Endothelial cell of umbilical vein (primary cell): Measurements from ENCODE around the gene REEP5. TPM values are rescaled to one million over a fixed set of nuclear protein-coding genes. Genes with fewer than 3 reads are reported as not detected.

Source experiments
- BruUV-seq: library from RNA; stranded (reverse); fragments of 400-500 nt; replicated peaks from 2 replicates; lab custom pipeline; 2021; lab: Mats Ljungman, UMichigan
- CTCF ChIA-PET: fragments of 300-600, 350-600 bp; sonication (Branson Sonifier 250); formaldehyde crosslinking; loops from one replicate; lab custom pipeline; 2021; ENCODE audit warnings: antibody characterized with exemption, inconsistent platforms; lab: Charles Lee
- POLR2A ChIA-PET: fragments of 300-600, 350-600 bp; sonication (Branson Sonifier 250); formaldehyde crosslinking; loops from one replicate; lab custom pipeline; 2021; ENCODE audit warnings: antibody characterized with exemption, inconsistent platforms; lab: Charles Lee
- DNase-seq: peaks from one replicate; pipeline ENCODE4 v3.0.0-alpha.2; 2011; ENCODE audit warnings: low read depth, low spot score
- FAIRE-seq: peaks from 2 replicates; lab custom pipeline; 2011; peaks lifted over from hg19 to GRCh38; lab: Jason Lieb, UNC
- H2AFZ ChIP-seq: 2 replicates; pipeline ENCODE4 v1.6.0; 2012; ENCODE audit warnings: low read depth, low read length, control low read depth, inconsistent platforms
- H3K27ac ChIP-seq: 2 replicates; pipeline ENCODE4 v1.5.1; 2011; ENCODE audit warnings: low read depth, mild to moderate bottlenecking, control low read depth, low read length, moderate library complexity; ENCODE audit not compliant: insufficient read depth
- H3K27me3 ChIP-seq, 2 experiments: 2 replicates each; pipeline versions ENCODE4 v1.6.0 to v1.6.1; 2011; ENCODE audit warnings: low read length in 2 of 2, mixed read lengths in 1 of 2; ENCODE audit not compliant: control insufficient read depth in 2 of 2, insufficient read depth in 2 of 2
- H3K36me3 ChIP-seq, 2 experiments: 2 replicates in 1 of 2; 3 replicates in 1 of 2; pipeline ENCODE4 v1.5.1; 2011; ENCODE audit warnings: low read length in 2 of 2, mild to moderate bottlenecking in 1 of 2, moderate library complexity in 1 of 2; ENCODE audit not compliant: control insufficient read depth in 2 of 2, insufficient read depth in 2 of 2; ENCODE audit errors: extremely low read depth in 1 of 2
- H3K4me1 ChIP-seq: 3 replicates; pipeline ENCODE4 v1.5.1; 2011; ENCODE audit warnings: mild to moderate bottlenecking, low read length; ENCODE audit not compliant: control insufficient read depth, insufficient read depth; ENCODE audit errors: extremely low read depth
- H3K4me2 ChIP-seq: 2 replicates; pipeline ENCODE4 v1.6.1; 2011; ENCODE audit warnings: low read length, control low read depth, mixed read lengths; ENCODE audit not compliant: insufficient read depth
- H3K4me3 ChIP-seq, 3 experiments: fragments of 200-600 bp in 1 of 3; sonication (generic), shearing (Covaris generic) in 1 of 3; replicated peaks in 1 of 3; 2 replicates each; pipeline ENCODE4 v1.5.1; 2011 to 2016; ENCODE audit warnings: control low read depth in 3 of 3, low read length in 3 of 3, mild to moderate bottlenecking in 2 of 3, inconsistent platforms in 1 of 3, low read depth in 1 of 3, moderate library complexity in 1 of 3; ENCODE audit not compliant: insufficient read depth in 1 of 3
- H3K79me2 ChIP-seq: 2 replicates; pipeline ENCODE4 v1.6.0; 2012; ENCODE audit warnings: low read length, inconsistent platforms; ENCODE audit not compliant: control insufficient read depth, insufficient read depth
- H3K9ac ChIP-seq: replicated peaks from 2 replicates; pipeline ENCODE3; 2011; ENCODE audit warnings: low read length, control low read depth; ENCODE audit not compliant: insufficient read depth; ENCODE audit errors: extremely low read depth
- H3K9me1 ChIP-seq: replicated peaks from 3 replicates; pipeline ENCODE4 v1.6.0; 2011; ENCODE audit warnings: mild to moderate bottlenecking, low read length; ENCODE audit not compliant: control insufficient read depth, insufficient read depth; ENCODE audit errors: extremely low read depth
- H3K9me3 ChIP-seq: replicated peaks from 2 replicates; pipeline ENCODE4 v1.5.1; 2012; ENCODE audit warnings: low read length, inconsistent platforms; ENCODE audit not compliant: control insufficient read depth, insufficient read depth
- H4K20me1 ChIP-seq: replicated peaks from 2 replicates; pipeline ENCODE3; 2011; ENCODE audit warnings: mild to moderate bottlenecking, low read length; ENCODE audit not compliant: control insufficient read depth, insufficient read depth; ENCODE audit errors: extremely low read depth
- EZH2 ChIP-seq: IDR thresholded peaks from 2 replicates; pipeline ENCODE4 v1.6.1; 2012; ENCODE audit warnings: borderline replicate concordance, low read depth, mild to moderate bottlenecking, moderate library complexity, low read length, inconsistent platforms; ENCODE audit not compliant: severe bottlenecking
- FOS ChIP-seq: IDR thresholded peaks from 2 replicates; pipeline ENCODE4 v1.6.1; 2011; ENCODE audit warnings: mild to moderate bottlenecking, low read length, moderate library complexity, borderline replicate concordance; ENCODE audit not compliant: insufficient read depth
- GATA2 ChIP-seq: IDR thresholded peaks from 2 replicates; pipeline ENCODE4 v1.7.0; 2011; ENCODE audit warnings: low read depth, mild to moderate bottlenecking, moderate library complexity, mixed read lengths, low read length; ENCODE audit not compliant: insufficient read length, insufficient read depth
- JUN ChIP-seq: IDR thresholded peaks from 2 replicates; pipeline ENCODE4 v1.6.1; 2011; ENCODE audit warnings: borderline replicate concordance, low read depth; ENCODE audit not compliant: insufficient read length, insufficient read depth
- MYC ChIP-seq: IDR thresholded peaks from one replicate; pipeline ENCODE4 v1.6.1; 2011; ENCODE audit warnings: mild to moderate bottlenecking, low read depth, low read length
- POLR2A ChIP-seq: IDR thresholded peaks from 2 replicates; pipeline ENCODE4 v1.6.1; 2012; ENCODE audit warnings: low read depth, mild to moderate bottlenecking, control low read depth, low read length
- POLR2AphosphoS5 ChIP-seq: IDR thresholded peaks from 2 replicates; pipeline ENCODE4 v1.6.1; 2012; ENCODE audit warnings: low read depth, mild to moderate bottlenecking, control low read depth, low read length, moderate library complexity; ENCODE audit not compliant: insufficient read depth
- dilution Hi-C: fragments of 300-500 bp; cut with MboI; formaldehyde crosslinking; loops from one replicate; pipeline ENCODE4 v1.15.0; 2019; ENCODE audit warnings: low sequenced_read_pairs; ENCODE audit not compliant: extremely low pct_ligation_motif_present
- intact Hi-C: fragments of 100-400 bp; cut with micrococcal nuclease; formaldehyde crosslinking; loops from one replicate; pipeline ENCODE4 v1.10.0; 2022
- polyA plus RNA-seq, 4 experiments: library from polyadenylated mRNA; depleted of rRNA in 3 of 4; stranded (reverse) in 3 of 4; unstranded in 1 of 4; fragments of >200 nt; gene quantifications; 2 replicates each; pipeline versions ENCODE4 v1.2.1 to v1.2.3, GENCODE V29; 2011 to 2012; ENCODE audit warnings: missing spikeins in 1 of 4
- total RNA-seq: library from RNA; stranded (reverse); gene quantifications from 2 replicates; pipeline ENCODE4 v1.2.3, GENCODE V29; 2021
- TF ChIP-seq, protein P1 (sequence below): IDR thresholded peaks from 2 replicates; pipeline ENCODE4 v1.6.1; 2011; ENCODE audit not compliant: insufficient read depth, insufficient read length
- TF ChIP-seq, protein P2 (sequence below), 2 donors: IDR thresholded peaks; 1 replicate in 1 of 2; 2 replicates in 1 of 2; pipeline ENCODE4 v1.5.1; 2011; ENCODE audit warnings: low read length in 2 of 2, mild to moderate bottlenecking in 2 of 2, moderate library complexity in 2 of 2, control low read depth in 1 of 2, inconsistent platforms in 1 of 2, low read depth in 1 of 2; ENCODE audit not compliant: insufficient read depth in 1 of 2; ENCODE audit errors: extremely low read depth in 1 of 2

The REEP5 gene
- total and polyA plus RNA-seq, 2 donors (not counting 3 experiments of a cell fraction or from before 2014, with no cell fraction given), result 98.0 to 163 TPM

- Histone ChIP-seq H3K4me2 (no peak overlapping the region), H3K4me1 (peaks cover 2% of the 10 kb centered on the region), H3K9me3 (no peaks in the 10 kb centered on the region), H3K9me1 (no peaks in the 10 kb centered on the region), H3K36me3 (no peaks in the 10 kb centered on the region), H3K9ac (no peak overlapping the region), H3K27ac (no peak overlapping the region), H4K20me1 (no peaks in the 10 kb centered on the region), H2AFZ (no peak overlapping the region), H3K27me3 (no peaks in the 10 kb centered on the region), H3K4me3 (no peak overlapping the region), H3K79me2 (no peaks in the 10 kb centered on the region)
- dilution Hi-C loops, result no loop called here
- BruUV-seq, result no TSS peak
- TF ChIP-seq JUN (no peak), POLR2A (no peak), MYC (no peak)
- intact Hi-C loops, result no loop called here
- ChIA-PET POLR2A (no interaction called here), CTCF (no interaction called here)
- no peak for FAIRE-seq
- no peak for DNase-seq
Observed at GRCh38 chr5:112934366-112934663, 12.3 kb upstream of the REEP5 start.

- no TSS peak for BruUV-seq
- Histone ChIP-seq H3K9me1 (no peaks in the 10 kb centered on the region), H2AFZ (no peak overlapping the region), H3K4me3 (no peak overlapping the region), H3K36me3 (no peaks in the 10 kb centered on the region), H3K27ac (no peak overlapping the region), H3K4me2 (no peak overlapping the region), H3K27me3 (no peaks in the 10 kb centered on the region), H3K9me3 (no peaks in the 10 kb centered on the region), H3K79me2 (no peaks in the 10 kb centered on the region), H4K20me1 (no peaks in the 10 kb centered on the region), H3K4me1 (peaks cover 2% of the 10 kb centered on the region), H3K9ac (no peak overlapping the region)
- dilution Hi-C loops (no loop called here), intact Hi-C loops (no loop called here)
- POLR2A ChIA-PET, result no interaction called here
- DNase-seq, result no peak
- TF ChIP-seq POLR2AphosphoS5 (no peak), JUN (no peak), FOS (no peak), MYC (no peak), POLR2A (no peak), EZH2 (no peak), GATA2 (no peak)
- TF ChIP-seq, protein P1, sequence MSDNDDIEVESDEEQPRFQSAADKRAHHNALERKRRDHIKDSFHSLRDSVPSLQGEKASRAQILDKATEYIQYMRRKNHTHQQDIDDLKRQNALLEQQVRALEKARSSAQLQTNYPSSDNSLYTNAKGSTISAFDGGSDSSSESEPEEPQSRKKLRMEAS, result no peak
- TF ChIP-seq, protein P2, sequence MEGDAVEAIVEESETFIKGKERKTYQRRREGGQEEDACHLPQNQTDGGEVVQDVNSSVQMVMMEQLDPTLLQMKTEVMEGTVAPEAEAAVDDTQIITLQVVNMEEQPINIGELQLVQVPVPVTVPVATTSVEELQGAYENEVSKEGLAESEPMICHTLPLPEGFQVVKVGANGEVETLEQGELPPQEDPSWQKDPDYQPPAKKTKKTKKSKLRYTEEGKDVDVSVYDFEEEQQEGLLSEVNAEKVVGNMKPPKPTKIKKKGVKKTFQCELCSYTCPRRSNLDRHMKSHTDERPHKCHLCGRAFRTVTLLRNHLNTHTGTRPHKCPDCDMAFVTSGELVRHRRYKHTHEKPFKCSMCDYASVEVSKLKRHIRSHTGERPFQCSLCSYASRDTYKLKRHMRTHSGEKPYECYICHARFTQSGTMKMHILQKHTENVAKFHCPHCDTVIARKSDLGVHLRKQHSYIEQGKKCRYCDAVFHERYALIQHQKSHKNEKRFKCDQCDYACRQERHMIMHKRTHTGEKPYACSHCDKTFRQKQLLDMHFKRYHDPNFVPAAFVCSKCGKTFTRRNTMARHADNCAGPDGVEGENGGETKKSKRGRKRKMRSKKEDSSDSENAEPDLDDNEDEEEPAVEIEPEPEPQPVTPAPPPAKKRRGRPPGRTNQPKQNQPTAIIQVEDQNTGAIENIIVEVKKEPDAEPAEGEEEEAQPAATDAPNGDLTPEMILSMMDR (IDR thresholded peaks at IDR 0.05; ENCODE audit: extremely low read depth in 1 of 2, insufficient read depth in 1 of 2, low read depth in 1 of 2, low read length in 2 of 2), result no peak
- CTCF ChIA-PET, result no interaction called here
- no peak for FAIRE-seq
Observed at GRCh38 chr5:112933651-112934365, 11.8 kb upstream of the REEP5 start.
